ENCODE data around the gene SIGLEC1. TPM values are rescaled to one million over a fixed set of nuclear protein-coding genes. Genes with fewer than 3 reads are reported as not detected.

Gene SIGLEC1
- total RNA-seq, 4 donors from 2014 or later = 1.0 to 7.9 (median 3.4) TPM

GRCh38 chr20:3719046-3719445 lies 6.6 kb upstream of the SIGLEC1 start:
- H3K27me3 ChIP-seq = no peaks in the 10 kb centered on the region
- no peaks in the 10 kb centered on the region for H3K9me3 ChIP-seq
- H3K4me1 ChIP-seq = no peaks in the 10 kb centered on the region
- no peak overlapping the region for H3K4me3 ChIP-seq
- H3K27ac ChIP-seq = no peak overlapping the region
- no peak for DNase-seq
- TF ChIP-seq, protein P1, sequence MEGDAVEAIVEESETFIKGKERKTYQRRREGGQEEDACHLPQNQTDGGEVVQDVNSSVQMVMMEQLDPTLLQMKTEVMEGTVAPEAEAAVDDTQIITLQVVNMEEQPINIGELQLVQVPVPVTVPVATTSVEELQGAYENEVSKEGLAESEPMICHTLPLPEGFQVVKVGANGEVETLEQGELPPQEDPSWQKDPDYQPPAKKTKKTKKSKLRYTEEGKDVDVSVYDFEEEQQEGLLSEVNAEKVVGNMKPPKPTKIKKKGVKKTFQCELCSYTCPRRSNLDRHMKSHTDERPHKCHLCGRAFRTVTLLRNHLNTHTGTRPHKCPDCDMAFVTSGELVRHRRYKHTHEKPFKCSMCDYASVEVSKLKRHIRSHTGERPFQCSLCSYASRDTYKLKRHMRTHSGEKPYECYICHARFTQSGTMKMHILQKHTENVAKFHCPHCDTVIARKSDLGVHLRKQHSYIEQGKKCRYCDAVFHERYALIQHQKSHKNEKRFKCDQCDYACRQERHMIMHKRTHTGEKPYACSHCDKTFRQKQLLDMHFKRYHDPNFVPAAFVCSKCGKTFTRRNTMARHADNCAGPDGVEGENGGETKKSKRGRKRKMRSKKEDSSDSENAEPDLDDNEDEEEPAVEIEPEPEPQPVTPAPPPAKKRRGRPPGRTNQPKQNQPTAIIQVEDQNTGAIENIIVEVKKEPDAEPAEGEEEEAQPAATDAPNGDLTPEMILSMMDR (IDR thresholded peaks at IDR 0.05) = no peak
- TF ChIP-seq POLR2A (IDR thresholded peaks at IDR 0.05) = no peak
- intact Hi-C loops (cut with DNase I; ENCODE audit: low total_unique reads) = no loop called here
- H3K36me3 ChIP-seq = no peaks in the 10 kb centered on the region

DNA sequence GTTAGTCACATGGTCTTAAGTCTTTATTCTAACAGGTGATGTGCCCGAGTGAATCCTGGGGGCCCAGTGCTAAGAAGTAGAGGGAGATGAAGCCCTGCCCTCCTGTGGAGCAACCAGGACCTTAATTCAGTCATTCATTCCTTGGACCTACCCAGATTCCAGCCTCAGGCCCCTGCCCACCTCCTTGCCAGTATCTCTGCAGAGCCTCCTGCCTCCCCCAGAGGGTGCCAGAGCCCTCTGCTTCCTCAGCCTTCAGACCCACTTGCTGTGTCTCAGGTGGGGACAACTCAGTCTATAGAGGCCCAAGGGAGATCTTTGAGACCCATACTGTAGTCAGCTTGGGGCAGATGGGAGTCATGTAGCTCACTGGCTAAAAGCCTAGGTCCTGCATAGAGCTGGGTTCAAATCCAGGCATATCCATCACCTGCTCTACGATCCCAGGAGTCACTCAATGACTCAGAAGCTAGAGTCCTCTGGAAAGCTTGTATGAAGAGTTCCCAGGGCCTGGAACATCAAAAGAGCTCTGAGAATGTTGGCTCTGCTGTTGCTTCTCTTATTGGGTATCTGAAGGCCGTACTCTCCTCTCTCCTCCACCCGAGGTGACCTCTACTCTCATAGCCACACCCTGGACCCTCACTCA lies 3.9 kb upstream of the SIGLEC1 start:
- H3K27me3 ChIP-seq = no peaks in the 10 kb centered on the region
- no peak for TF ChIP-seq POLR2A (IDR thresholded peaks at IDR 0.05)
- TF ChIP-seq, protein P1 (IDR thresholded peaks at IDR 0.05) = peak; percentile 45 to 78 (median 71)
- H3K4me3 ChIP-seq = no peak overlapping the region
- H3K9me3 ChIP-seq = no peaks in the 10 kb centered on the region
- no peaks in the 10 kb centered on the region for H3K4me1 ChIP-seq
- no peaks in the 10 kb centered on the region for H3K36me3 ChIP-seq
- DNase-seq = peak in 1 of 2 donors; percentile 44
- H3K27ac ChIP-seq = no peak overlapping the region
- intact Hi-C loops (cut with DNase I; ENCODE audit: low total_unique reads) = no loop called here

DNA sequence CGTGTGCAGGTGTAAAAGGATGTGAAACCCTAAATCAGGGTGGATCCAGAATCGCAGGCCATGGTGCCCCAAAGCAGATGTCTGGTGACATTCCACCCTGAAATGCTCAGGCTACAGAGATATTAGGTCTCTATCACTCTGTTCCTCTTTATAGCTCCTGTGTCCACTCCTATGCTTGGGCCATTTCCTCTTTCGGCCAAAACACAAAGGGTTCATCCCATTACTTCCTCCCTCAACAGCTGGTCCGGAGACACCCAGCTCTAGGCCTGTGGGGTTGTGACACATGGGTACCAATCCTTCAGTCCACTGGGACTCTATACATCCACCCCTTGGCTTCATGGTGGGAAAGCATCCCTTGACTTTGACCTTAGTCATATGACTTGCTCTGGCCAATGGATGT lies 1.7 kb upstream of the SIGLEC1 start:
- no peak for DNase-seq
- Histone ChIP-seq H3K36me3 (no peaks in the 10 kb centered on the region), H3K27me3 (no peaks in the 10 kb centered on the region), H3K4me1 (no peaks in the 10 kb centered on the region), H3K27ac (no peak overlapping the region), H3K4me3 (no peak overlapping the region), H3K9me3 (no peaks in the 10 kb centered on the region)
- no peak for TF ChIP-seq POLR2A (IDR thresholded peaks at IDR 0.05)
- TF ChIP-seq, protein P1 (IDR thresholded peaks at IDR 0.05) = no peak
- intact Hi-C loops (cut with DNase I; ENCODE audit: low total_unique reads) = no loop called here

DNA sequence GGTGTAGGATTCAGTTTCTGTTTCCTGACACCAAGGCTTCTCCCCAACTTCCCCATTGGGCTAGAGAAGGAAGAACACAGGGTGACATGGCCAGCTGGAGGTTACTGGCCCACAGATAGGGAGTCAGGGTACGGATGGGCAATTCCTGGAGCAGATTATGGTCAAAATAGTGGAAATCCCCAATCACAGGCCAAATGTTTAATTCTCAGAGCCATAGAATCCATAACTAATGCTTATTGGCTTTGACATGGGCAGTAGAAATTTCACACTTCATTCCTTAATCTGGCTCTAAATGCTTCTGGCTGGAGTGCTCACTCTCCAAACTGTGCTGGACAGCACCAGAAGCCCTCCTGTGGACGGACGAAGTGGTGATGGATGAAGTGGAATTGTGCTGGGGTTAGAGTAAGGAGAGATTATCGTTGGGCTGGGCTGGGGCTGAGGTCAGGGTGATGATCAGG lies 887 bp downstream of the SIGLEC1 start:
- no peaks in the 10 kb centered on the region for H3K27me3 ChIP-seq
- no peak overlapping the region for H3K4me3 ChIP-seq
- no peak for DNase-seq
- H3K4me1 ChIP-seq = no peaks in the 10 kb centered on the region
- no peaks in the 10 kb centered on the region for H3K9me3 ChIP-seq
- no peaks in the 10 kb centered on the region for H3K36me3 ChIP-seq
- no peak overlapping the region for H3K27ac ChIP-seq
- TF ChIP-seq, protein P1 (IDR thresholded peaks at IDR 0.05) = no peak
- TF ChIP-seq POLR2A (IDR thresholded peaks at IDR 0.05) = no peak
- intact Hi-C loops (cut with DNase I; ENCODE audit: low total_unique reads) = loop anchor here (2.0 kb wide), 1 partner anchor 35 kb away; no protein-coding TSS in a partner anchor

GRCh38 chr20:3710703-3711483 lies 1.5 kb downstream of the SIGLEC1 start:
- Histone ChIP-seq H3K4me3 (no peak overlapping the region), H3K4me1 (no peaks in the 10 kb centered on the region), H3K27me3 (no peaks in the 10 kb centered on the region), H3K9me3 (no peaks in the 10 kb centered on the region), H3K27ac (no peak overlapping the region), H3K36me3 (no peaks in the 10 kb centered on the region)
- intact Hi-C loops (cut with DNase I; ENCODE audit: low total_unique reads) = loop anchor here (2.0 kb wide), 1 partner anchor 34 kb away; no protein-coding TSS in a partner anchor
- TF ChIP-seq, protein P1 (IDR thresholded peaks at IDR 0.05) = peak; percentile 96 to 99 (median 98)
- TF ChIP-seq POLR2A (IDR thresholded peaks at IDR 0.05) = peak in 1 of 2 donors; percentile 36
- peak; percentile 77 to 85 for DNase-seq
